Fibroblast of the aortic adventitia (primary cell): Measurements from ENCODE around the gene FAM221A. TPM values are rescaled to one million over a fixed set of nuclear protein-coding genes. Genes with fewer than 3 reads are reported as not detected.
"Not testable (repeated sequence)": the region's sequence is repeated elsewhere in the genome, so short reads cannot be mapped to it uniquely, and the experiment has no call there.

Experiments used
- DNase-seq: peaks from one replicate; pipeline ENCODE4 v3.0.0-alpha.2; 2010; ENCODE audit warnings: low read depth
- H3K4me3 ChIP-seq: 2 replicates; pipeline ENCODE4 v1.5.1; 2011; ENCODE audit warnings: low read depth, mild to moderate bottlenecking, control low read depth, low read length, moderate library complexity
- CTCF ChIP-seq: IDR thresholded peaks from 2 replicates; pipeline ENCODE4 v1.5.1; 2011; ENCODE audit warnings: mild to moderate bottlenecking, low read length, control low read depth, inconsistent platforms; ENCODE audit not compliant: insufficient read depth
- total RNA-seq: library from RNA; depleted of rRNA; stranded (reverse); fragments of >200 nt; gene quantifications from 2 replicates; pipeline ENCODE4 v1.2.3, GENCODE V29; 2012; ENCODE audit warnings: low replicate concordance

Gene FAM221A
- total RNA-seq, 1 donor: 1.4 TPM

GRCh38 chr7:23713285-23714149 lies 33.5 kb downstream of the FAM221A start:
- no peak for TF ChIP-seq CTCF
- H3K4me3 ChIP-seq: no peak overlapping the region
- DNase-seq: peak; percentile 83

- H3K4me3 ChIP-seq: no peak overlapping the region
- no peak for TF ChIP-seq CTCF
- DNase-seq: no peak
Observed at GRCh38 chr7:23714150-23714464, 34.1 kb downstream of the FAM221A start.

GRCh38 chr7:23714579-23714978 lies 34.6 kb downstream of the FAM221A start:
- H3K4me3 ChIP-seq: no peak overlapping the region
- no peak for DNase-seq
- TF ChIP-seq CTCF: no peak

- DNase-seq: no peak
- no peak overlapping the region for H3K4me3 ChIP-seq
- no peak for TF ChIP-seq CTCF
Observed at GRCh38 chr7:23715099-23715498, 35.1 kb downstream of the FAM221A start.

GRCh38 chr7:23717788-23718187 lies 37.8 kb downstream of the FAM221A start:
- no peak for TF ChIP-seq CTCF
- DNase-seq: no peak
- no peak overlapping the region for H3K4me3 ChIP-seq

- TF ChIP-seq CTCF: no peak
- DNase-seq: peak; percentile 43
Observed at GRCh38 chr7:23721456-23721855, 41.5 kb downstream of the FAM221A start.

GRCh38 chr7:23722587-23723216 lies 42.7 kb downstream of the FAM221A start:
- not testable (repeated sequence) for H3K4me3 ChIP-seq, DNase-seq

More at GRCh38 chr7:23721456-23721855, 41.5 kb downstream of the FAM221A start:
- no peak overlapping the region for H3K4me3 ChIP-seq

GRCh38 chr7:23724113-23724512 lies 44.1 kb downstream of the FAM221A start:
- not testable (repeated sequence) for H3K4me3 ChIP-seq, DNase-seq
